SK-N-SH (cell line): Measurements from ENCODE around the gene MARVELD1.

ENCODE experiments used
- EP300 ChIP-seq, 2 experiments: IDR thresholded peaks; 2 replicates each; pipeline versions ENCODE4 v1.4.0 to v1.6.1; 2012; ENCODE audit warnings: borderline replicate concordance in 1 of 2, low read depth in 1 of 2, low read length in 1 of 2
- EZH2phosphoT487 ChIP-seq: fragments of 200-600 bp; sonication (generic); IDR thresholded peaks from 2 replicates; pipeline ENCODE4 v1.6.1; 2017; ENCODE audit warnings: low read depth, mixed run types, mild to moderate bottlenecking, antibody characterized with exemption, moderate library complexity, borderline replicate concordance
- FOXJ3 ChIP-seq: sonication (generic); formaldehyde crosslinking; IDR thresholded peaks from 2 replicates; pipeline ENCODE4 v1.5.1; 2020; ENCODE audit warnings: mild to moderate bottlenecking, missing genetic modification reagents
- MXI1 ChIP-seq: IDR thresholded peaks from 2 replicates; pipeline ENCODE4 v1.6.1; 2012; ENCODE audit warnings: mild to moderate bottlenecking, low read depth, low read length, improper control_type of control experiment
- RAD21 ChIP-seq: IDR thresholded peaks from 2 replicates; pipeline ENCODE4 v1.6.1; 2012; ENCODE audit warnings: mild to moderate bottlenecking, low read length
- RFX5 ChIP-seq: IDR thresholded peaks from 2 replicates; pipeline ENCODE4 v1.6.1; 2012; ENCODE audit warnings: mild to moderate bottlenecking, improper control_type of control experiment, low read length
- SIN3A ChIP-seq: IDR thresholded peaks from 2 replicates; pipeline ENCODE4 v1.6.1; 2012; ENCODE audit warnings: low read depth, mild to moderate bottlenecking, low read length, moderate library complexity, borderline replicate concordance
- SMC3 ChIP-seq: IDR thresholded peaks from 2 replicates; pipeline ENCODE4 v1.6.1; 2012; ENCODE audit warnings: low read depth, low read length, improper control_type of control experiment
- TAF1 ChIP-seq: IDR thresholded peaks from 2 replicates; pipeline ENCODE4 v1.6.1; 2012; ENCODE audit warnings: low read depth, mild to moderate bottlenecking, low read length, moderate library complexity, borderline replicate concordance
- YY1 ChIP-seq: IDR thresholded peaks from 2 replicates; pipeline ENCODE4 v1.4.0; 2012; ENCODE audit warnings: low read depth, mild to moderate bottlenecking
- TF ChIP-seq, protein P1 (sequence below): IDR thresholded peaks from 2 replicates; pipeline ENCODE4 v1.4.0; 2012; ENCODE audit warnings: low read depth, borderline replicate concordance
- TF ChIP-seq, protein P2 (sequence below): fragments of 200-600 bp; sonication (generic); IDR thresholded peaks from 2 replicates; pipeline ENCODE4 v1.6.1; 2017; ENCODE audit warnings: antibody characterized with exemption, mild to moderate bottlenecking, moderate library complexity
- TF ChIP-seq, protein P3 (sequence below): IDR thresholded peaks from 2 replicates; pipeline ENCODE4 v1.6.1; 2012; ENCODE audit warnings: mild to moderate bottlenecking, low read depth, low read length, moderate library complexity

DNA sequence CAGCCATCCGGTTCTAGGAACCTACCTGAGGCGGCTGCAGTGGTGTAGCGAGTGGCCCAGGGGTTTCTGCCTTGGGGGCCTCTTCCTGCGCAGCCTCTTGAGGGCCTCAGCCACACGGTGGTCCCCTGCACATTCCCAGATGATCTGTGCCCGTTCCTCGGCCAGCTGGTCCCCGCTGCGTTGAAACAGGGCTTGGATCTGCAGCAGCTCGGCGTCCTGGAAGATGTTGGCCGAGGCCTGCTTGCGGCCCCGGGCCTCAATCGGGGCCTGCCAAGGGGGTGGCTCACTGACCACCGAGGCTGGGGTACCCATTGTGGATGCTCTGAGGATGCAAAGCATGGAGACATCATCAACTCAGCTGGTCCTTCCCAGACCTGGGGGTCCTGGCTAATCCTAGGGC, 33.9 kb upstream of the MARVELD1 start:
- TF ChIP-seq EP300 (IDR thresholded peaks at IDR 0.05; ENCODE audit: borderline replicate concordance in 1 of 2, low read depth in 1 of 2, low read length in 1 of 2), result no peak
- TF ChIP-seq, protein P1, sequence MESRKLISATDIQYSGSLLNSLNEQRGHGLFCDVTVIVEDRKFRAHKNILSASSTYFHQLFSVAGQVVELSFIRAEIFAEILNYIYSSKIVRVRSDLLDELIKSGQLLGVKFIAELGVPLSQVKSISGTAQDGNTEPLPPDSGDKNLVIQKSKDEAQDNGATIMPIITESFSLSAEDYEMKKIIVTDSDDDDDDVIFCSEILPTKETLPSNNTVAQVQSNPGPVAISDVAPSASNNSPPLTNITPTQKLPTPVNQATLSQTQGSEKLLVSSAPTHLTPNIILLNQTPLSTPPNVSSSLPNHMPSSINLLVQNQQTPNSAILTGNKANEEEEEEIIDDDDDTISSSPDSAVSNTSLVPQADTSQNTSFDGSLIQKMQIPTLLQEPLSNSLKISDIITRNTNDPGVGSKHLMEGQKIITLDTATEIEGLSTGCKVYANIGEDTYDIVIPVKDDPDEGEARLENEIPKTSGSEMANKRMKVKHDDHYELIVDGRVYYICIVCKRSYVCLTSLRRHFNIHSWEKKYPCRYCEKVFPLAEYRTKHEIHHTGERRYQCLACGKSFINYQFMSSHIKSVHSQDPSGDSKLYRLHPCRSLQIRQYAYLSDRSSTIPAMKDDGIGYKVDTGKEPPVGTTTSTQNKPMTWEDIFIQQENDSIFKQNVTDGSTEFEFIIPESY, result no peak
- no peak for TF ChIP-seq RAD21
- TF ChIP-seq, protein P2, sequence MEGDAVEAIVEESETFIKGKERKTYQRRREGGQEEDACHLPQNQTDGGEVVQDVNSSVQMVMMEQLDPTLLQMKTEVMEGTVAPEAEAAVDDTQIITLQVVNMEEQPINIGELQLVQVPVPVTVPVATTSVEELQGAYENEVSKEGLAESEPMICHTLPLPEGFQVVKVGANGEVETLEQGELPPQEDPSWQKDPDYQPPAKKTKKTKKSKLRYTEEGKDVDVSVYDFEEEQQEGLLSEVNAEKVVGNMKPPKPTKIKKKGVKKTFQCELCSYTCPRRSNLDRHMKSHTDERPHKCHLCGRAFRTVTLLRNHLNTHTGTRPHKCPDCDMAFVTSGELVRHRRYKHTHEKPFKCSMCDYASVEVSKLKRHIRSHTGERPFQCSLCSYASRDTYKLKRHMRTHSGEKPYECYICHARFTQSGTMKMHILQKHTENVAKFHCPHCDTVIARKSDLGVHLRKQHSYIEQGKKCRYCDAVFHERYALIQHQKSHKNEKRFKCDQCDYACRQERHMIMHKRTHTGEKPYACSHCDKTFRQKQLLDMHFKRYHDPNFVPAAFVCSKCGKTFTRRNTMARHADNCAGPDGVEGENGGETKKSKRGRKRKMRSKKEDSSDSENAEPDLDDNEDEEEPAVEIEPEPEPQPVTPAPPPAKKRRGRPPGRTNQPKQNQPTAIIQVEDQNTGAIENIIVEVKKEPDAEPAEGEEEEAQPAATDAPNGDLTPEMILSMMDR, result no peak
- TF ChIP-seq EZH2phosphoT487, result no peak
- TF ChIP-seq, protein P3, sequence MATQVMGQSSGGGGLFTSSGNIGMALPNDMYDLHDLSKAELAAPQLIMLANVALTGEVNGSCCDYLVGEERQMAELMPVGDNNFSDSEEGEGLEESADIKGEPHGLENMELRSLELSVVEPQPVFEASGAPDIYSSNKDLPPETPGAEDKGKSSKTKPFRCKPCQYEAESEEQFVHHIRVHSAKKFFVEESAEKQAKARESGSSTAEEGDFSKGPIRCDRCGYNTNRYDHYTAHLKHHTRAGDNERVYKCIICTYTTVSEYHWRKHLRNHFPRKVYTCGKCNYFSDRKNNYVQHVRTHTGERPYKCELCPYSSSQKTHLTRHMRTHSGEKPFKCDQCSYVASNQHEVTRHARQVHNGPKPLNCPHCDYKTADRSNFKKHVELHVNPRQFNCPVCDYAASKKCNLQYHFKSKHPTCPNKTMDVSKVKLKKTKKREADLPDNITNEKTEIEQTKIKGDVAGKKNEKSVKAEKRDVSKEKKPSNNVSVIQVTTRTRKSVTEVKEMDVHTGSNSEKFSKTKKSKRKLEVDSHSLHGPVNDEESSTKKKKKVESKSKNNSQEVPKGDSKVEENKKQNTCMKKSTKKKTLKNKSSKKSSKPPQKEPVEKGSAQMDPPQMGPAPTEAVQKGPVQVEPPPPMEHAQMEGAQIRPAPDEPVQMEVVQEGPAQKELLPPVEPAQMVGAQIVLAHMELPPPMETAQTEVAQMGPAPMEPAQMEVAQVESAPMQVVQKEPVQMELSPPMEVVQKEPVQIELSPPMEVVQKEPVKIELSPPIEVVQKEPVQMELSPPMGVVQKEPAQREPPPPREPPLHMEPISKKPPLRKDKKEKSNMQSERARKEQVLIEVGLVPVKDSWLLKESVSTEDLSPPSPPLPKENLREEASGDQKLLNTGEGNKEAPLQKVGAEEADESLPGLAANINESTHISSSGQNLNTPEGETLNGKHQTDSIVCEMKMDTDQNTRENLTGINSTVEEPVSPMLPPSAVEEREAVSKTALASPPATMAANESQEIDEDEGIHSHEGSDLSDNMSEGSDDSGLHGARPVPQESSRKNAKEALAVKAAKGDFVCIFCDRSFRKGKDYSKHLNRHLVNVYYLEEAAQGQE, result no peak
- no peak for TF ChIP-seq TAF1
- no peak for TF ChIP-seq SIN3A
- TF ChIP-seq FOXJ3 (CRISPR knock-in tag), result no peak
- no peak for TF ChIP-seq MXI1
- no peak for TF ChIP-seq SMC3
- no peak for TF ChIP-seq RFX5
- TF ChIP-seq YY1, result no peak
